Measurements from ENCODE around the gene ARL15.

Gene ARL15

GRCh38 chr5:53884844-53885243 is 425.5 kb downstream of the ARL15 start:
- no peak for TF ChIP-seq CTCF (IDR thresholded peaks at IDR 0.05)
- Histone ChIP-seq H3K27ac (no peak overlapping the region), H3K27me3 (no peaks in the 10 kb centered on the region)

GRCh38 chr5:53884417-53884816 is 426.0 kb downstream of the ARL15 start:
- no peaks in the 10 kb centered on the region for H3K4me1 ChIP-seq (ENCODE audit: control insufficient read depth in 1 of 2, insufficient read depth in 1 of 2, low read depth in 1 of 2, low read length in 1 of 2)
- no peaks in the 10 kb centered on the region for H3K36me3 ChIP-seq
- no peak overlapping the region for H3K27ac ChIP-seq
- no peak for TF ChIP-seq CTCF (IDR thresholded peaks at IDR 0.05)
- H3K4me3 ChIP-seq (ENCODE audit: low read depth in 1 of 2, low read length in 1 of 2), result no peak overlapping the region
- H3K27me3 ChIP-seq, result no peaks in the 10 kb centered on the region
- no peaks in the 10 kb centered on the region for H3K9me3 ChIP-seq

More at GRCh38 chr5:53884844-53885243, 425.5 kb downstream of the ARL15 start:
- H3K4me1 ChIP-seq (ENCODE audit: control insufficient read depth in 1 of 2, insufficient read depth in 1 of 2, low read depth in 1 of 2, low read length in 1 of 2), result no peaks in the 10 kb centered on the region
- no peaks in the 10 kb centered on the region for H3K9me3 ChIP-seq
- no peak overlapping the region for H3K4me3 ChIP-seq (ENCODE audit: low read depth in 1 of 2, low read length in 1 of 2)
- no peaks in the 10 kb centered on the region for H3K36me3 ChIP-seq

GRCh38 chr5:53882676-53883031 is 427.7 kb downstream of the ARL15 start:
- H3K27ac ChIP-seq, result no peak overlapping the region
- no peak for TF ChIP-seq CTCF (IDR thresholded peaks at IDR 0.05)
- no peaks in the 10 kb centered on the region for H3K9me3 ChIP-seq

GRCh38 chr5:53882006-53882675 is 428.2 kb downstream of the ARL15 start:
- Histone ChIP-seq H3K27me3 (no peaks in the 10 kb centered on the region), H3K36me3 (no peaks in the 10 kb centered on the region), H3K9me3 (no peaks in the 10 kb centered on the region), H3K4me1 (ENCODE audit: control insufficient read depth in 1 of 2, insufficient read depth in 1 of 2, low read depth in 1 of 2, low read length in 1 of 2) (no peaks in the 10 kb centered on the region), H3K4me3 (ENCODE audit: low read depth in 1 of 2, low read length in 1 of 2) (no peak overlapping the region), H3K27ac (no peak overlapping the region)
- no peak for TF ChIP-seq CTCF (IDR thresholded peaks at IDR 0.05)

More at GRCh38 chr5:53882676-53883031, 427.7 kb downstream of the ARL15 start:
- Histone ChIP-seq H3K4me3 (ENCODE audit: low read depth in 1 of 2, low read length in 1 of 2) (no peak overlapping the region), H3K4me1 (ENCODE audit: control insufficient read depth in 1 of 2, insufficient read depth in 1 of 2, low read depth in 1 of 2, low read length in 1 of 2) (no peaks in the 10 kb centered on the region), H3K27me3 (no peaks in the 10 kb centered on the region), H3K36me3 (no peaks in the 10 kb centered on the region)

GRCh38 chr5:53879708-53880323 is 430.6 kb downstream of the ARL15 start:
- H3K27ac ChIP-seq, result no peak overlapping the region
- no peaks in the 10 kb centered on the region for H3K4me1 ChIP-seq (ENCODE audit: control insufficient read depth in 1 of 2, insufficient read depth in 1 of 2, low read depth in 1 of 2, low read length in 1 of 2)

More at GRCh38 chr5:53879708-53880323, 430.6 kb downstream of the ARL15 start:
- Histone ChIP-seq H3K27me3 (no peaks in the 10 kb centered on the region), H3K4me3 (ENCODE audit: low read depth in 1 of 2, low read length in 1 of 2) (no peak overlapping the region), H3K9me3 (no peaks in the 10 kb centered on the region), H3K36me3 (no peaks in the 10 kb centered on the region)
- no peak for TF ChIP-seq CTCF (IDR thresholded peaks at IDR 0.05)

Measured in neutrophil (primary cell).